Measurements from ENCODE around the gene PRODH2.

Gene PRODH2

DNA sequence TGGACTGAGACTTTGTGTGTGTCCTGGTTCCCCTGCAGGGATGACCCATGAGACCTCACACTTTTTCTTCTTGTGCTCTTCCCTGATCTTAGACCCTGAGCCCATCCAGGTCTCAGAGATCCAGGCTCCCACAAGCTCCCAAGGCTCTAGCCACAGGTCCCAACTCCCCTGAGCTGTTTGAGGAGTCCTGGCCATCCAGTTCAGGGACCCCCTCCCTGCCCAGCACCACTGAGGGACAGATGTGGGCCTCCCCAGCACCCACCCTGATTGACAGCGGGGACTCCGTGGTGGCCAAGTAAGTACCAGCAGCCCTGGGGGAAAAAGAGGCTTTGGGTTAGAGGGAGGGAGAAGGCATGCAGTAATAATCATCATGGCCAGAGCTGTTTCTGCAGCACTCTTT, 52.9 kb downstream of the PRODH2 start:
- H3K4me1 Mint-ChIP-seq (ENCODE audit: low read depth in 2 of 2): peaks cover 25 to 37% of the 10 kb centered on the region in 2 donors
- H3K27ac Mint-ChIP-seq: no peak overlapping the region
- peak overlapping the region; percentile 49 to 93 for H3K4me3 Mint-ChIP-seq
- ATAC-seq (replicated peaks): no peak
- H3K36me3 Mint-ChIP-seq (ENCODE audit: insufficient read depth): peaks cover 38% of the 10 kb centered on the region
- H3K9me3 Mint-ChIP-seq: no peaks in the 10 kb centered on the region
- peaks cover 0 to 6% of the 10 kb centered on the region in 2 donors for H3K27me3 Mint-ChIP-seq
- DNase-seq: no peak

DNA sequence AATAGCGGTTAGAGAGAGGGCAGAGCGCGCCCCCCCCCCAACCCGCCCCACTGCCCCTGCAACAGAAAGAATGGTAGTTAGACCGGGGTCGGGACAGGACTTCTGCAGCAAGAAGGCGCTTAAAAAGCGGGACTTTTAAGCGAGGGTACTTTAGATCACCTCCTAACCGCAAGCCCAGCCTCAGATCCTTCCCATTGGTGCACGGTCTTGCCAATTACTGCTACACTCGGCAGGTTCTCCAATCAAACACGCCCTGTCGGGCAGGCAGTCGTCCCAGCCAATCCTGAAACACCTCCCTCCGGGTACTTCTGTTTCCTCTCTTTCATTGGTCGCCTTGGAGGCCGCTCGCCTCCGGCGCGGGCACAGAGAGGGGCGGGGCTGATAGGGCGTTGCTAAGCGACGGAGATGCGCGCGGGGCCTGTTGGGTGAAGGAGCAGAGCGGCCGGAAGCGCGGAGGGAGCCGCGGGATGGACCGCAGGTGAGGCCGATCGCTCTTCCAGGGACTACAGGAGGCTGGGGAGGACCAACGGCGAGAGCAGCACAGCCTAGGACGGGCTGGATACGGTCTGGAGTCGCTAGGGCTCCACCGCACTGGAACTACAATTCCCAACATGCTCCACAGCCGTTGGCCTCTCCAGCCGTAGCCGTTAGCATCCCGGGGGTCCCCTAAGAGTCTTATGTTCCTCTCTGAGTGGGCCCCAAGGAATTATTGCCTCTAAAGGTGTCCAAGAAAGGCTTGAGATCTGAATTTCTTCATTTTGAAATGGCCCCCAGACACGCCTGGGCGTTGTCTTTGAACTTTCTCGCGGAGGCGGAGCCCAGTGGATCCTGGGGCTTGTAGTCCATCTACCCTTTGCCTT, 54.7 kb downstream of the PRODH2 start, which contains the start of gene PROSER3:
Gene PROSER3 (plus strand): TSS at position 428 of the 860 bp plus-strand sequence. CDS start 40 bp downstream, at position 468.
- DNase-seq: peak; percentile 98 to 99 (median 99)
- Mint-ChIP-seq H3K27ac (peak within 1 kb of the TSS; percentile 96 to 97), H3K27me3 (peaks cover 0 to 7% of the 10 kb centered on the region in 2 donors), H3K4me1 (ENCODE audit: low read depth in 2 of 2) (peaks cover 27 to 38% of the 10 kb centered on the region in 2 donors), H3K4me3 (peak within 1 kb of the TSS; percentile 93 to 94), H3K36me3 (ENCODE audit: insufficient read depth) (peaks cover 23% of the 10 kb centered on the region), H3K9me3 (no peaks in the 10 kb centered on the region)
- peak; percentile 95 for ATAC-seq (replicated peaks)

DNA sequence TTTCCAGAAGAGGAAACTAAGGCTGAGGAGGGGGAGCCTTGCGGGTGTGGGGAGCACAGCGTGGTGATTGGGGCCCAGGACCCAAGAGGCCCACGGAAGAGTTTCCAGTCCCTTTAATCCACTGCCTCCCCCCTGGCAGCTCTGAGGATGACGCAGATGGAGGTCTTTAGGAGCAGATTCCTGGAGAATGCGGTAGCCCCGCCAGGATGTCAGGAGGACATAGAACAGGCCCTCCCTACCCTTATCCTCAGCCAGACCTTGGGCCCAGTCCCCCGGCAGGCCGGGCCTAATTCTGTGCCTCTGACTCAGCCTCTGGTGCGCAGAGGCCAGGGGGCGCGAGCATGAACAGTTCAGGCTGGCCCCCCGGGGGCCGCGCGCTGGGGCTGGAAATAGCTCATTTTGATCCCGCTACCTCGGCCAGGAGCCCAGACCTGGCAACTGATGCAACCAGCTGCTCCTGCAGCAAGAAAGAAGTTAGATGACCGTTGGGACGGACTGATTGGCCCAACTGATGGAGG, 55.4 kb downstream of the PRODH2 start:
- H3K27me3 Mint-ChIP-seq: peaks cover 0 to 7% of the 10 kb centered on the region in 2 donors
- peak overlapping the region; percentile 96 to 97 for H3K27ac Mint-ChIP-seq
- H3K9me3 Mint-ChIP-seq: no peaks in the 10 kb centered on the region
- DNase-seq (no peak), ATAC-seq (replicated peaks) (no peak)
- peaks cover 23% of the 10 kb centered on the region for H3K36me3 Mint-ChIP-seq (ENCODE audit: insufficient read depth)
- H3K4me3 Mint-ChIP-seq: peak overlapping the region; percentile 93 to 94
- H3K4me1 Mint-ChIP-seq (ENCODE audit: low read depth in 2 of 2): peaks cover 27 to 38% of the 10 kb centered on the region in 2 donors

DNA sequence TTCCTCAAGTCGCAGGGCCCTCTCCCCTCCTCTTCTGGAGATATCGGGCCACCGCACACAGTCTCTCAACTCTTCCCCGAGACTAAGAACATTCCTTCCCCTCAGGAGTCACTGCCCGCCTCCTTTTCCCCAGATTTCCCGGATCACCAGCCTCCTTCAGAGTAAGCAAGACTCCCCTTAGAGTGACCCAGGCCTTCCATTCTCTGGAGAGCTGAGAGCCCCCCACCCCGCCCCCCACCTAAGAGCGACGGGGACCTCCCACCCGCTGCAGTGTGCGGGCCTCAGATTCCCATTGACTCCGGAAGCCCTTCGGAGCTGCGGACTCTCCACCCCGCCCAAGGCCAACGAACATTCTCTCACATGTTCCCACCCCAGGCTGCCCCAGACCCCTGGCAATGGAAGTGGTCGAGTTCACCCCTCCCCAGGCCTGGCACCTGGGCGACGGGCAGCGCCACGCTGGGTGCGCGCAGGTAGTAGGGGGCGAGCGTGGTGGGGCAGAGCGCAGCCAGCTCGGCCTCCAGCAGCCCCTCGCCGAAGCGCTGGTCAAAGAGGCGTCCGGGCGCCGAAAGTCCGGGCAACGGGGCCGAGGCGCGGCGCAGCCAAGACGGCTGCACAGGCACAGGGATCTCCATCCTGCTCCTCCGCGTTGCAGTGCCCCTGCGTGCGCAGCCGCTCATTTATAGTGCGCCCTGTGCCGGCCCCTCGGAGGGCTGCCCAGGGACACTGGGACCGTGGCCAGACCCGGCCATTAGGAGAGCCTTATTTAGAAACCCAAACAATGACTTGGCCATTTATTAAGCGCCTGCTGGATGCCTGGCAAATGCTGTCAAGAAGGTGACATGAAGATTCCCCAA, 56.0 kb downstream of the PRODH2 start, which contains the start of gene HSPB6:
Gene HSPB6 (minus strand): TSS at position 653 of the 854 bp plus-strand sequence. CDS start 21 bp downstream, at position 632.
- no peak for DNase-seq
- Mint-ChIP-seq H3K9me3 (no peaks in the 10 kb centered on the region), H3K4me3 (peak within 1 kb of the TSS; percentile 93 to 94), H3K27me3 (peaks cover 0 to 7% of the 10 kb centered on the region in 2 donors), H3K27ac (peak within 1 kb of the TSS; percentile 96 to 97), H3K36me3 (ENCODE audit: insufficient read depth) (peaks cover 20% of the 10 kb centered on the region), H3K4me1 (ENCODE audit: low read depth in 2 of 2) (peaks cover 27 to 38% of the 10 kb centered on the region in 2 donors)
- ATAC-seq (replicated peaks): no peak

DNA sequence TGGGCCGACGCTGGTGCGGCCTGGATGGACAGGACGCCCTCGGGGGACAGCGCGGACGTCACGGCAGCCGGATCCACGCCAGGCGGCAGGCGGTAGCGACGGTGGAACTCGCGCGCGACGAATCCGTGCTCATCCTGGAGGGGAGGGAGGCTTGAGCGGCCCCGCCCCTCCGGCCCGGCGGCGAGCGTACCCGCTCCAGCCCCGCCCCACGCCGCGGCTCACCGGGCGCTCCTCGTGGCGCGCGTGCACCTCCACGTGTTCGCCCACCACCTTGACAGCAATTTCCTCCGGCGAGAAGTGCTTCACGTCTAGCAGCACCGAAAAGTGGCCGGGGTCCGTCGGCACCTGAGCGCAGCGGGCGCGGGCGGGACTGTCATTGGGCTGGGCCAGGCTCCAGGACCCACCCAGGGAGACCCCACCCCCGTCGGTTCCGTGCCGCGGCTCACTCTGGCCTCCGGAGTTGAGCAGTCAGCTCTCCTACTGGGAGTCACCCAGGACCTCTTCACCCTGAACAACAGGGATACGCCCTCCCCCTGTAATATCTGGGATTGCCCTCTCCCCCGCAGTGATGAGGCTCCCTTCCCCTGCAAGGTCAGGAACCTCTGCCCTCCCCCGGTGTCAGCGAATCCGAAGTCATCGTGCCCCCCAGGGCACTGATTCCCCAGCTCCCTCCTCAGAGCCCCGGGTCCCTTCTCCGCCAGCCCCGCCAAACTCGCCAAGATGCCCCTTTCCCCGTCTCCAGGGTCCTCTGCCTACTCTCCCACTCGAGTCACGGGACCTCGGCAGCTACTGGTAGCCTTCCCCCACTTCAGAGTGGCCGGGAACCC, 56.9 kb downstream of the PRODH2 start:
- Mint-ChIP-seq H3K27ac (peak overlapping the region in 1 of 2 donors; percentile 77), H3K4me3 (peak overlapping the region; percentile 43 to 48), H3K4me1 (ENCODE audit: low read depth in 2 of 2) (peaks cover 27 to 38% of the 10 kb centered on the region in 2 donors), H3K9me3 (no peaks in the 10 kb centered on the region), H3K27me3 (peaks cover 0 to 7% of the 10 kb centered on the region in 2 donors), H3K36me3 (ENCODE audit: insufficient read depth) (peaks cover 20% of the 10 kb centered on the region)
- DNase-seq (peak in 2 of 3 experiments; percentile 37 to 48), ATAC-seq (replicated peaks) (no peak)

DNA sequence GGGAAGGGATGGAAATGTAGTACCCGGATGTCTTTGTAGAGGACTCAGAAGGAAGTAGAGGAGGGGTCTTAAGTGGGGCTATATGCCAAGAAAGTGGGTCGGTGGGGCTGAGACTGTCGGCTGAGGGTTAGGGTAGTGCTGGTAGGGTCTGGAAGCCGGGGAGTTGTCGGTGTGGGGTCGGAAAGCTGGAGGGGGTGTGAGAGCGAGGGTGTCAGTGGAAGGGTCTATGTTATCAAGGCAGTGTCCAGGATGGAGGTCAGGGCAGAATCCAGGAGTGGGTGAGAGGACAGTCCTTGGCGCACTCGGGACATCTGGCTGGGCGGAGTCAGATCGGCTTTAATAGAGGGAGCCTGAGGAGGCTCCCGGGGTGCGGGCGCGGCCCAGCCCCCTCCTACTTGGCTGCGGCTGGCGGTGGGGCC, 57.5 kb downstream of the PRODH2 start:
- Mint-ChIP-seq H3K9me3 (no peaks in the 10 kb centered on the region), H3K27me3 (peaks cover 0 to 7% of the 10 kb centered on the region in 2 donors), H3K36me3 (ENCODE audit: insufficient read depth) (peaks cover 20% of the 10 kb centered on the region), H3K4me1 (ENCODE audit: low read depth in 2 of 2) (peaks cover 27 to 38% of the 10 kb centered on the region in 2 donors), H3K27ac (peak overlapping the region in 1 of 2 donors; percentile 31), H3K4me3 (peak overlapping the region; percentile 33 to 59)
- ATAC-seq (replicated peaks) (no peak), DNase-seq (no peak)

DNA sequence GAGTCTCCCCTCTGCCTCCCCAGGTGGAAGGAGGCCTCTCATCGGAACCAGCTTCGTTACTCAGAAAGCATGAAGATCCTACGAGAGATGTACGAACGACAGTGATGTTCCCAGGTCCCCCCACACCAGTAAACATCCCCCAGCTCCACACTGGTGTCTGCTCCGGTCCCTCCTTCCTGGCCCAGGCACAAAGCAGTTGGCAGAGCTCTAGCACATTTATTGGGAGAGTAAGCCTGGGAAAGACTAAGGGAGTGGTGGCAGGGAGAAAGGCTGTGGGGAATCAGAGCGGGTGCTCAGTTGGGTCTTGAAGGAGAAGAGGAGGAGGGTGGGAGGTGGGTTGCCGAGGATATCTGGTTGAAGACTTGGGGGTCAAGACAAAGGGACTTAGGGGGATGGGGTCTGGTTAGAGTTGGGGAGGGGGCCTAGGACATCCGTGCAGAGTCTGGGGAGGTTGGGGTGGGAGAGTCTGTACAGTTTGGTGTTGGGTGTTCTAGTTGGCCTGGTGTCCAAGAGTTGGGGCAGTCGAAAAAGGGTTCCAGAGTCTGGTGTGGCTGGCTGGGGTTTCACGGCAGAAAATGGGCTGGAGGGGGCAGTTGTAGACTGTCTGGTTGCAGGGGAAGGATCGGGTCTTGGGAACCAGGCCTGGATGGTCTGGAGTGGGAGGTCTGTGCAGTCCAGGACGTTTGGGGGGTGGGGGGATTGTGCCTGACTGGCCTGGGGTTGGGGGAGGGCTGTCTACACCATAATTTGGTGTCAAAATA, 58.1 kb downstream of the PRODH2 start:
- no peaks in the 10 kb centered on the region for H3K9me3 Mint-ChIP-seq

DNA sequence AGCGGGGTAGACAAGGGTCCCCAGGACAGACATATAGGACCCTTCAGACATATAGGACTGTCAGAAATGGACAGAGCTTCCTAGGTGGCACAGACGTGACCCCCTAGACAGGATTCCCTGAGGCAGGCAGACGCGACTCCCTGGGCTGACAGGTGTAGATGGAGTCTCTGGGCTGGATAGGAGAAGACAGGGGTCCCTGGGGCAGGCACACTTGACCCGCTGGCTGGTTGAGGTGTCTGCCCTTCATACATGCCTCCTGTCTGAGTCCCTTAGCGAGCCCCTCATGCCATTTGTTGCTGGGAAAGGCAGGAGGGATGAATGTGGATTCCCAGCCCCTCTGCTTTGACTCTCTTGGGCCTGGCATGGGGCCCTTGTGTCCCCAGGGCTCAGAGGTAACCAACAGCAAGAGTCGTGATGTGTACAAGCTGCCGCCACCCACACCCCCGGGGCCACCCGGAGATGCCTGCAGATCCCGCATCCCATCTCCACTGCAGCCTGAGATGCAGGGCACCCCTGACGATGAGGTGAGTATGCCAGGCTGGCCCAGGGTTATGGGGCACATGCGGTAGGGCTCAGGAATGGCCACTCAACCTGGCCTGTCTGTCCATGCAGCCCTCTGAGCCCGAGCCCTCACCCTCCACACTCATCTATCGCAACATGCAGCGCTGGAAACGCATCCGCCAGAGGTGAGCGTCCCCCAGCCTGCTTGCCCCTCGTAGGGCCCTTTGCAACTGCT, 58.8 kb downstream of the PRODH2 start:
- no peaks in the 10 kb centered on the region for H3K9me3 Mint-ChIP-seq
- H3K36me3 Mint-ChIP-seq (ENCODE audit: insufficient read depth): peaks cover 20% of the 10 kb centered on the region
- ATAC-seq (replicated peaks) (no peak), DNase-seq (no peak)
- peaks cover 0 to 7% of the 10 kb centered on the region in 2 donors for H3K27me3 Mint-ChIP-seq
- no peak overlapping the region for H3K4me3 Mint-ChIP-seq
- no peak overlapping the region for H3K27ac Mint-ChIP-seq
- H3K4me1 Mint-ChIP-seq (ENCODE audit: low read depth in 2 of 2): peaks cover 26 to 33% of the 10 kb centered on the region in 2 donors

More for the DNA sequence above, 58.1 kb downstream of the PRODH2 start:
- peaks cover 27 to 36% of the 10 kb centered on the region in 2 donors for H3K4me1 Mint-ChIP-seq (ENCODE audit: low read depth in 2 of 2)
- H3K27ac Mint-ChIP-seq: peak overlapping the region in 1 of 2 donors; percentile 31
- H3K4me3 Mint-ChIP-seq: peak overlapping the region; percentile 33 to 59
- H3K36me3 Mint-ChIP-seq (ENCODE audit: insufficient read depth): peaks cover 20% of the 10 kb centered on the region
- H3K27me3 Mint-ChIP-seq: peaks cover 0 to 7% of the 10 kb centered on the region in 2 donors
- ATAC-seq (replicated peaks): no peak
- no peak for DNase-seq

DNA sequence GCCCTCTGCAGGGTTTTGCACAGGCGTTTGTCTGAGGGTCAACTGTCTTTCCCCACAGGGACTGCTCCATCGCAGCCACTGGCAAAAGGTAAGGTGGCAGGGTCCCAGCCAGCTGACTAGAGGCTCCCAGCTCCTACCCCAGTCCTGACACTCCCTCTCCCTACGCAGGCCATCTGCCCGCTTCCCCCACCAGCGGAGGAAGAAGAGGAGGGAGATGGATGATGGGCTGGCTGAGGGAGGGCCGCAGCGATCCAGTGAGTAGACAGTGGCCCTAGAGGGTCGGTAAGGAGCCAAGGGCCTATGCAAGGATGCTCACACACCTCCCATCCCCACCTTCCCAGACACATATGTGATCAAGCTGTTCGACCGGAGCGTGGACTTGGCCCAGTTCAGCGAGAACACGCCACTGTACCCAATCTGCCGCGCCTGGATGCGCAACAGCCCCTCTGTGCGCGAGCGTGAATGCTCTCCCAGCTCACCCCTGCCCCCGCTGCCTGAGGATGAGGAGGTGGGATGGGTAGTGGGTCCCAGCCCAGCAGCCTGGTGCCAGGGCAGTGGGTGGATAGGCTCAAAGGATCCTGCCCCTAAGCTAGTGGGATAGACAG, 59.8 kb downstream of the PRODH2 start:
- ATAC-seq (replicated peaks) (no peak), DNase-seq (no peak)
- Mint-ChIP-seq H3K36me3 (ENCODE audit: insufficient read depth) (peaks cover 20% of the 10 kb centered on the region), H3K27me3 (peaks cover 0 to 7% of the 10 kb centered on the region in 2 donors), H3K27ac (no peak overlapping the region), H3K9me3 (no peaks in the 10 kb centered on the region), H3K4me3 (no peak overlapping the region), H3K4me1 (ENCODE audit: low read depth in 2 of 2) (peaks cover 30 to 33% of the 10 kb centered on the region in 2 donors)

DNA sequence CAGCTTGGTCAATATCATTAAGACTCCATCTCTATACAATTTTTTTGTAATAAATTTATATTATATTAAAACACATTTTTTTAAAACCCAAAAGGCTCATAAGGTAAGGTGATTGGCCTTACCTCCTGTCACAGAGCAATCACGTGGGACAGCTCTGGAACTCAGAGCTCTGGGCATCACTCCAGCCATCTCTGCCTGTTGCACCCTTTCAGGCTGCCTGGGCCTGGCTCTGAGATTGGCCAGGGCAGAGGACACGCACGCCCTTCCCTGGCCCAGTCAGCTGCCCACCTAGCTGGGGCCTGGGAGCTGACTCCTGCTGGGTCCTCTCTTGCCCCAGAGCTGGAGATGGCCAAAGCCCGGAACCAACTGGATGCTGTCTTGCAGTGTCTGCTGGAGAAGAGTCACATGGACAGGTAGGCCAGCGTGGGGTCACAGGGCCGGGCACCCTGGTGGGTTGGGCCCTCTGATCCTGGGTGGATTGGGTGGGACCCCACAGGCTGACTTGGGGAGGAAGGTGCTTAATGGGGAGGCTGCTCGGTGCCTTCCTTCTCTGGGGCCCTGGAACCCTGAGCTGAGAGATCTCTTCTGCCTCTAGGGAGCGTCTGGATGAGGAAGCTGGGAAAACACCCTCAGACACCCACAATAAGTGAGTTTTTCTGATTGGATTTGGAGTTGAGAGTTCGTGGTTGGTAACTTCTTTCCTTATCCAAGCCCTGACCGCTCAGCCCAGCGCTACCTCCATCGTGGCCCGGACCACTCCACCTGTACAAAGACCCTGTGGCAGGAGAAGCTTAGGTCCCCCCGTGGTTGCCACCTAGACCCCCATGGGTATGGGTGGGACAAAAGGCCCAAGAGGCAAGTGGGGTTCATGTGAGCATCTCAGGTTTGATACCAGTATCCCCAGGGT, 60.6 kb downstream of the PRODH2 start:
- no peak for DNase-seq
- Mint-ChIP-seq H3K36me3 (ENCODE audit: insufficient read depth) (peaks cover 13% of the 10 kb centered on the region), H3K4me1 (ENCODE audit: low read depth in 2 of 2) (peaks cover 27% of the 10 kb centered on the region in 2 donors), H3K27me3 (peaks cover 0 to 7% of the 10 kb centered on the region in 2 donors), H3K4me3 (no peak overlapping the region), H3K27ac (no peak overlapping the region), H3K9me3 (no peaks in the 10 kb centered on the region)
- no peak for ATAC-seq (replicated peaks)

Measured in effector memory CD8-positive, alpha-beta T cell (primary cell).